Activated CD8-positive, alpha-beta memory T cell treated with anti-CD3 and anti-CD28 coated beads, Interleukin-2, amount 50 U/mL, for 24 hours (primary cell): ENCODE results near the gene MACROD2.

ENCODE experiments used
- DNase-seq: peaks from one replicate; pipeline ENCODE4 v3.0.0-alpha.2; 2020; ENCODE audit errors: extremely low read depth

The MACROD2 gene

DNA sequence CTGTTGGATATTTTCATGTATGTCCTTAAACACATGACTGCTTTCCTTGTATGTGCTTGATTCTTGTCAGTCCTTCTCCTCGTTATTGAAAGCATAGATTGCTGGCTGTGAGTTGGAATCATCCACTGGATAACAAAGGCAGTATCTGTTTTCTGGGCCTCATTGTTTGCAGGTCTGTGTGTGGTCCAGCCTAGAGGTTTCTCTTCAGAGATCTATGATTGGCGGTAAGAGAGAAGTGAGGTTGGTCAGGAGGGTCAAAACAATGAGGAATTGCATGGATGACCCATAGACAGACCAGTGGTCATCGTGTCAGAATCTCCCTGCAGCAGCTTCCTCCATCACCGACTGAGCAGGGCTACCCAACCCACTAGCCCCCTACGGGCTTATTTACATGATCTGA, 1663.0 kb downstream of the MACROD2 start:
- DNase-seq = no peak

DNA sequence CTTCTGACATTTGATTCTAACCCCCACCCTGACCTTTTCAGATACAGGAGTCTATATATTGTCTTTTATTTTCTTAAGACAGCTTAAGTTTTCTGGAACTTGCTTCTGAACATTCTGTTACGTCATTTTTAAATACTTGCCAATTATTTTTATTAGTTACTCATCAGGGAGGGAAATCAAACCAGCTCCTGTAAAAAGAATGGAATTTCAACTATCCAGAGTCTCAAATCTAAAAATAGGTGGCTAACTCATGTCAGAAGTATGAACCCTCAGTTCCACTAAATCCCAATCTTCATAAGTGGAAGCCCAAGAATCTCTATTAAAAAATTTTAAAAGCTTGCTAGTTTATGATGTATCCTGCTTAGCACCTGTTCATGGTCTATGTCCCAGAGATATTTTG, 1677.9 kb downstream of the MACROD2 start:
- no peak for DNase-seq

DNA sequence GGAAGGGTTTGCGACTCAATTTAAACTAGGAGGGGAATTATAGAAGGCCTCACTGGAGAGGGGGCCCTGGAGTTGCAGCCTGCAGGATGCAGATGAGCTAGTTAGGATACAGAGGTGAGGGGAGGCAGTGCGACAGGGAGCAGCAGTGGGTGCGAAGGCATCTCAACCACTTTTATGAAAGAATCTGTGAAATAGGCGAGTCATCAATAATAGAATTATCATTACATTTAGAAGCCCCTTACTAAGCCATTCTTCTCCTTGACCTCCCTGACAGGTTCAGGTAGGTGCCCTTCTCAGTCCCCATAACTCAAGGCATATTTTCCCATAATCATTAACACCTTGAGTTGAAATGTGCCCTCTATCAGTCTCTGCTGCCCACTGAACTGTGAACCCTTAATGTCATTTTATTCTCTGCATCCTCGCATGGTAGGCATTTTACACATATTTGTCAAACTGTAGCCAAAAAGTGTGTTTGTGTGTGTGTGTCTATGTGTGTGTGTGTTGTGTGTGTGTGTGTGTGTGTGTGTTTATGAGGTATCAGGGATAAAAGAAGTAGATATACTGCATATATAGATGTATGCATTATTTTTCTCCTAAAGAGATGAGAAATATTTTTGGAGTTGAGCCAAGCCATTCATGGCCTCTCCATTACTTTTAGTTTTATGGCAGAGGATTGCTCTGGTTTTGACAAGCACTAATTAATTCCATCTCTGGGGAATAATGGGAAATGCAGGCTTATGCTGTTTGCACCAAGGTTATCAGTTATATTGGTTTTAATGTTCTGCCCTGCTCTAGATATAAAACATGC, 1679.1 kb downstream of the MACROD2 start:
- DNase-seq = no peak

DNA sequence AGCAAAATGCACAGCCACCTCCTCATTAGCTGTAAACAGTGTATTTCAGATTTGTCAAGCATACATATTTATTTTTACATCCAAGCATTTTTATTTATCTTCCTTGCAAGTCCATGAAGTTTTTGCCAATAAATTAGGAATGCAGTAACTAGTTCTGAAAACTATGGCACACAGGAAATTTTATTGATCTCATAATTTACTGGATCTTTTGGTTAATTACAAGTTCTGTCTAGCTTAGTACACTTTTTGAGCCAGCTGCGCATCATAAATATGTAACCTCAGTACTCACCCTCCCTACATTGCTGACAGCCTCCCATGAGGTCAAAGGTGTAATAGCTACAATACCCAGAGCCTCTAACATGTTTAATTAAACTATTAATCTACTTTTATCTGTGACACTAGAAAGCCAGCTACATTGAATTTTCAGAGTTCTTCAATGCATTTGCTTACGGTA, 1679.8 kb downstream of the MACROD2 start:
- no peak for DNase-seq

DNA sequence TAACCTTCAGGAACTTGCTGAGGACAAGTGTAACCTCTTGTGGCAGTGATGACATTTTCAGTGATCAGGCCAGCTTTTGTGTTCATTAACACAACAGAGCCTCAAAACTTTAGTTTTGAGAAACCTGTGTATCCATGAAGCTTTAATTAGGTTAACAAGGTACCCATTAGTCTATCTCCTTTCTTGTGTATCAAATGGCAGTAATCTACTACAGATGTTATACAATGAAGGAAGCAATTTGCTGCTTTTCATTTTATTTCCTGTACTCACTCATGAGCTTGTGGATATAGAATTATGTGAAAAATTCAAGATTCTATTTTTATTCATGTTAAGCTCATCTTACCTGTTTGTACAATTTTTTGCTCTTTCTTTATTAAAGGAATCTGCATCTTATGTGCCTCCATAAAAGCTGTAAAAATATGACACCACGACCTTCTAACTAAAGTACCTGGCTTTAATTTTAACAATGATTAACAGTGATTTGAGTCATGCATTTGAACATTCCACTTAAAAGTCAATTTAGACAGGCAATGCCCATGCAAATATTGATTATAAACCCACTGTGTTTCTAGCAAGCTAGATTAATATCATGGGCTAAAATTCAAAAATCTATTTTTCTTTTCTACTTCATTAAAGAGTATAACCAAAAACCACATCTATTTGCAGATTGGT, 1680.6 kb downstream of the MACROD2 start:
- DNase-seq = no peak

DNA sequence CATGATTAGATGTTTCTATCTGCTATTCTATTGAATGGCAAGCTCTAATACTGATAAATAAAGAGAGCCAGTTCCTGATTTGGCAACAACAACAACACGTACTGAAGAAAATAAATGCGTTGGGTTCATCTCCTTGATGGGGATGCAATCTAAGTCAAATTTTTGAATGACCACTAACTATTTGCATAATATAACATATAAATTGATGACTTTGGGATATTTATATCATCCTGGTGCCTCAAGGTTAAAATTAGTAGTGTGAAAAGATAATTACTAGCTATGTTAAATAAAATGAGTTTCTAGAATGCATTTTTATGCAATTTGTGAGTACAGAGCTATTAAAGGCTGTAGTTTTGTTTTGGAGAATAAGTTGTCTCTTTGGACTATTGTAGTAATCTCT, 1681.5 kb downstream of the MACROD2 start:
- DNase-seq = no peak

DNA sequence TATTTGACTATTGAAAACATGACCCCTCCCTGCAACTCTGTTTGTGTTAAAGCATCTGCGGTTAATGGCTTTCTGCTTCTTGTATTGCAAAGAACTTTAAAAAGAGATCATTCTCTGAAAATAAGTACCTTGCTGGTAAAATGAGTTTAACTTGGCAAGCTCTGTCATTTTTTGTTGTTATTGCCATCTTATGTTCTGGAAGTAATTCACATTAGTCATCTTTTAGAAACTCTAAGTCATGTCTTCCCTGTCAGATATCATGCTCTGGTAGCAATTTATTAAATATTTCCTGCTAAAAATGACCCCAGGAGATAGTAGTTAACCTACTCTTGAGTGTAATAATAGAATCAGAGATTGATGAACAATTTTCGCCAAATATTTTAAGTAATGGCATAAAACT, 1687.4 kb downstream of the MACROD2 start:
- DNase-seq = no peak

DNA sequence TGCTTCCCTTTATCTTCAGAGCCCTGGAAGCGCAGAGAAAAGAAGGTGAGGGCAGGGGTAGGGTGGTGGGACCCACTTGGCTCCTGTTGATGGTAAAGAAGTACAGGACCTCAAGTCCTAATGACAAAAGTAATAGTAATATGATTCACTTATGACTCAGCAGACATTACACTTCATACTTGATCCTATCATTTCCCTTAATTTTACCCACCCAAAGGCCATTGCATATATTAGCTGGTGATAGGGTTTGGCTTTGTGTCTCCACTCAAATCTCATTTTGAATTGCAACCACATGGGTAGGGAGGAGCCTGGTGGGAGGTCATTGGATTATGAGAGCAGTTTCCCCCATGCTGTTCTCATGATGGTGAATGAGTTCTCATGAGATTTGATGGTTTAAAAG, 1697.3 kb downstream of the MACROD2 start:
- no peak for DNase-seq

DNA sequence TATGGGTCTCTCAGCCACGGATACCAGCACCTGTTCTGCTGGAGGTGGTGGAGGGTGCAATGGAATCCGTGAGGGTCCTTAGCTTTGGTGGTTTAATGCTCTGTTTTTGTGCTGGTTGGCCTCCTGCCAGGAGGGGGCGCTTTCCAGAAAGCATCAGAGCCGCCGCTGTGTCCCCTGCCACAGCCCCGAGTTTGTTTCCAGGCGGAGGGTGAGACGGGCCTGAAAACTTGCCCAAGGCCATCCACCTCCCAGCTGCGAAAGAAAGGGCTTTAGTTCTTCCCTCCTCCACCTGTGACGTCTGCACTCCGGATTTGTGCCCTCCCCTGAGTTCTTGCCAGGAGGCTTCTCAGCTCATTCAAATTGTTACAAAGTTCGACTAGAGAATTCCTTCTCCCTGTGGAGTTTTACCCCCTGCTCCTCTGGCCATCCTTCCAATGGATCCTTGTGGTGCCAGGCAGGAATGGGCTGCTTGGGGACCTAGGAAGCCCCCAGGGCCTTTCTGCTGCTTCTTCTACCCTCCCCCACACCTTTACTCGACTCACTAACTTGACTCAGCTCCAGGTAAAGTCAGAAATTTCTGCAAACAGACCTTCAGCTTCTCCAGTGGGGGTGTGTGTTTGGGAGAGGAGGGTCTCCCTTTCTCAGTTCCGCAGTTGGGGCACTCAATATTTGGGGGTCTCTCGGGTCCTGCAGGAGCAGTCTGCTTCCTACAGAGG, 1704.3 kb downstream of the MACROD2 start:
- no peak for DNase-seq

DNA sequence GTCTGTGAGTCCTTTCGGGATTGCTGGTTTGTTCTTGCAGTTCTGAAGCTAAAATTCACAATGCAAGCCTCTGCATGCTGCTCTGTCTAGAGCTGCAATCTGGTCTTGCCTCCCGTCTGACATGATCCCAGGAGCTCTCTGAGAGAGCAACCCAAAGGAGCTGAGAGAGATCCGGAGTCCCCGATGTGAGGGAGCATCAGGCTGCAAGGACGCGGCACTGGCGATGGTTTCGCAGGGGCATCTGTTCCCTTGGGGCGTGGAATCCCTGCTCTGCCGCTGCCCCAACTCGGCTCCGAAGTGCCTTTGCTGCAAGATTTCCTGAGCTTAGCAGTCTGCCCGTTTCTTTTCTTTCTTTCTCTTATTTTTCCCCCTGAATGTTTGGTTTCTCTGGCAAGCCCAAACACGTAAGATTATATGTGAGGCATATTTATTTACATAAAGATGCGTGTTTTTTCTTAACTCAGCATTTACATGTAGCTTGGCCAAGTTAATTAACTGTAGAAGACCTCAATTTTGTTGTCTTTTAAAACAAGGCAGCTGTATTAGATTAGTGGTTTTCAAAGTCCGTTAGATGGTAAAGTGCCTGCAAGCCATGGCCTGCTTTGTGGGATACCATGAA, 1704.9 kb downstream of the MACROD2 start:
- no peak for DNase-seq

DNA sequence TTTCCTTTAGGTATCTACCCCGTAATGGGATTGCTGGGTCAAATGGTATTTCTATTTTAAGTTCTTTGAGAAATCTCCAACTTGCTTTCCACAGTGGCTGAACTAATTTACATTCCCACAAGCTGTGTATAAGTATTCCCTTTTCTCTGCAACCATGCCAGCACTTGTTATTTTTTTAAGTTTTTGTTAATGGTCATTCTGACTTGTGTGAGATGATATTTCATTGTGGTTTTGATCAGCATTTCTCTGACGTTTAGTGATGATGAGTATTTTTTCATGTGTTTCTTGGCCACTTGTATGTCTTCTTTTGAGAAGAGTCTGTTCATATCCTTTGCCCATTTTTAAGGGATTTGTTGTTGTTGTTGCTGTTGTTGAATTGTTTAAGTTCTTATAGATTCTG, 1706.8 kb downstream of the MACROD2 start:
- DNase-seq = no peak

DNA sequence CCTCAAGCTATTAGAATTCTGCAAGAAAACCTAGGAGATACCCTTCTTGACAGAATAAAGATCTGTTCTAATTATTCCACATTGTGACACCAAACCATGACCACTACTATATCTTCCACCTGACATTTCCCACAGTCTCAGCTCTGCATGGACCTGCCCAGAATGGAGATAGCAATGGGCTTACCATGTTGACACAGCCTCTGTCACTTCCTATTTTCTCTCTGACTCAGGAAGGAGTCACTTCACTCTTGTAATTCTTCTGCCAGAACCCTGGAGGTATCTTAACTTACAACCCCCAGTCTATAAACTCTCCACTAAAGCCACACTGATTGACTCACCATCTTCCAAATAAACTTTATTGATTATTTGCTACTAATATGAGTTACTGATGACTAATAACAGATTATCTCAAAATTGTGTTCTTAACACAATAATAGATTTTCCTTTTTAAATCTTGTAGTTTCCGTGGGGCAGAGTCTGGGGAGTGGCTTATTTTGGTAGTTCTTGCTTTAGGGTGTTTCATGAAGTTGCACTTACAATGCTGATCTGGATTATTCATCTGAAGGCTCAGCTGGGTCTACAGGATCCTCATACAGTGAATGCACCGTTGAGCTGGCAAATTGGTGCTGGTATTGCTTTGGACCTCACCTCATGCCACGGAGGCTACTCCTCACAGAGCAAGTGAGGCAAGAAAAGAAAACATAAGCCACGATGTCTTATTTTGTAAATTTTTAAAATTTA, 1708.0 kb downstream of the MACROD2 start:
- no peak for DNase-seq

DNA sequence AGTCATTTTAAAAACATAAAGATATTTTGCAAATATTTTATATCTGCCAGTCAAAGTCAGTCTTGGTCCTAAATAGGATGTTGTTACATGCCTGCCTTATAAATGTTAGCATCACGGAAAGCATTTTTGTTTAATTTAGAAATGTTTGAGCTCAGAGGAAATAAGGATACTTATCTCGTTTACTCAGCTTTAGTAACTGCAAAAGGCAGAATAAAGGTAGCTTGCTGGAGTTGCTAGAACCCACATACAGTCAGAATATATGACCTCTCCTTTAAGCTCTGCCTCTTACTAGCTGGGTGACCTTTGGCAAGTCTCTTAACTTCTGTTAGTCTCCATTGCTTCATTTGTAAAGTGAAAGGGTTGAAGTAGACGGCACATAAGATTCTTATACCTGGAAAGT, 1710.7 kb downstream of the MACROD2 start:
- no peak for DNase-seq

DNA sequence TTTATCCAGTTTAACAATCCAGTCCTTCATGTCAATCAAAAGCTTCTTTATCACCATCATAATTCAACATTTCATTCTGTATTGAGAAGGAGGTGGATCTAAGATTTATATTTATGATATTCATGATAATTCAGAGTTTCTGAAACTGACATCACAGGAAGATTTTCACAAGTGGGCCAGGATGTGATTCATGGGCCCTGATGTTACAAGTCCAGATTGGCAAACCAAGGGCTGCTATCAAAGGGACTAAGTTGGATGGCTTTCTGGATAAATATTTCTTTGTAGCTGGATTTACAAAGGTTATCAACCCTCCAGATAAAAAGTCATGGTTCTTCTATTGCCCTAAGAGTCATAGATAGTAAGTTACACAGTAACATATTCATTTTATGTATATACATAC, 1711.4 kb downstream of the MACROD2 start:
- DNase-seq = no peak

DNA sequence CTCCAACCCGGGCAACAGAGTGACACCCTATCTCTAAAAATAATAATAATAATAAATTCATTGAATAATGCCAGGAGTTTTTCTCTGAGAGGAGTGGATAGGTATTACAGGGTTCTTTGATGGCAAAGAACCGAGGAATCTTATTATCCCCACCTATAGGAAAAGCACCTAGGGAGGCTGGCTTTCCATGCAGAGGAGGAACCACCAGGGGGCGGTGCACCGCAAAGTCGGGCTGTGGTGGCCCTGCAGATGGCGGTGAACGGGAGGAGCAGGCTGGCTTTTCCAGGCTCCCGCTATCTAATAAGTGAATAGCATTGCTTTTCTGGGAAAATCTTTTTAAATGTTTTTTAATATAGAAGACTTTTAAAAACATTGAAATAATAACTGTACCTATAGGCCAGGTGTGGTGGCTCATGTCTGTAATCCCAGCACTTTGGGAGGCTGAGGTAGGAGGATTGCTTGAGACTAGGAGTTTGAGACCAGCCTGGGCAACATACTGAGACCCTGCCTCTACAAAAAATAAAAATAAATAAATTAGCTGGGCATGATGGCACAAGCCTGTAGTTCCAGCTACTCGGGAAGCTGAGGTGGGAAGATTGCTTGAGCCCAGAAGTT, 1713.8 kb downstream of the MACROD2 start:
- DNase-seq = no peak

DNA sequence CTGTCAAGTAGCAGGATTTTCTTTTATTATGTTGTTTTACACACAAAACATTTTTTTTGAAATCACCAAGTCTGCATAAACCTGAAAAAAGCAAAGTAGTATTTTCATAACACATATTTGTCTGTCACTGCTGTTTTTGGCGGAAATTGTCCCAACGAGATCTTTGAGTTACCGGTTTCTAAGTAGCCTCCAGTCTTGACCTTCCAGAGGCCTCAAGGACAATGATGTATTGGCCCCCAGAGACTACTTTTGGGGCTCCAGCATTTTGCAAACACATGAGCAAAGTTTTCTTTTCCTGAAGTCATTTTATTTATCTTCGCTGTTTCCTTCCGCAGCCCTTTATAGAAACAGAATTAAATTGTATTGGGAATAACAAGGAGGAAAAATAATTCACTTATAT, 1715.3 kb downstream of the MACROD2 start:
- no peak for DNase-seq

DNA sequence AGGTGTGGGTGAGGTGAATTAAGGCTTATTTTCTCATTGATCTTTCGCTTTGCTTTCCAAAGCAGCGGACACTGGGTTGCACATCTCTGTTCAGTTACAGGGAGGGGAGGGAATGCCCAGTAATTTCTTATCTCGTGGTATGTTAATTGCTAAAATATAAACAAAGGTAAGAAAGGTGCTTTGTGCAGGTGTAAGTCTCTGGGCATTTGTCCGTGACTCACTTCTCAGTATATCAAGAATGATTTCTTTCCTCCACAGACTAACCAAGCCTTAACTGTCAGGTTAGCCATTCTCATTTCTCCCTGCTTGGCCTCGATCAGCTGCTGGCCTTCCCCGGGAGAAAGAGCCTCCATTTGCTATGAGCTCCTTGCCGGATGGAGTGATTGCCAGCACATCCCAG, 1715.9 kb downstream of the MACROD2 start:
- DNase-seq = no peak

DNA sequence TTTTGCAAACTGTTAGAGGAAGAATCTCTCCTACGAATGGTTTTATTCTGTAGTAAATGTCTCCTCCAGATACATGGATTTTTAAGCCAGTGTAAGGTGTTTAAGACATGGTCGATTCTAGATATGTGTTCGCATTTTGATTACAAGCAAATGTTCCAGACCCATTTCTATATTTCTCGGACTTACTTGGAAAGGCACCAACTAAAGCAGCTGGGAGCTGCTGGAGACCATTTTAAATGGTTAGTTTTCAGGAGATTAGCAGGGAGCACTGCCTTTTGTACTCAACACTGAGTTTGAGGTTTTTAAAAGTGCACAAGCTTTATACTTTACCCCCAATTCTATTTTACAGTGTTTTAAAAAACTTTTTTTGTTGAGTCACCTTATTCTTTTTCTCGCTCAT, 1720.9 kb downstream of the MACROD2 start:
- DNase-seq = no peak

DNA sequence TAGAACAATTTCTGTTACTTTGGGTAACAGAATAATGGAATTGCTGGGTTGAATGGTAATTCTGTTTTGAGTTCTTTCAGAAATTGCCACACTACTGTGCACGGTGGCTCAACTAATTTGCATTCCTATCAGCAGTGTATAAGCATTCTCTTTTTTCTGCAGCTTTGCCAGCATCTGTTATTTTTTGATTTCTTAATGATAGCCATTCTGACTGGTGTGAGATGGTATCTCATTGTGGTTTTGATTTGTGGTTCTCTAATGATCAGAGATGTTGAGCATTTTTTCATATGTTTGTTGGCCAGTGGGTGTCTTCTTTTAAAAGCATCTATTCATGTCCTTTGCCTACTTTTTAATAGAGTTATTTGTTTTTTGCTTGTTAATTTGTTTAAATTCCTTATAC, 1731.1 kb downstream of the MACROD2 start:
- DNase-seq = no peak

DNA sequence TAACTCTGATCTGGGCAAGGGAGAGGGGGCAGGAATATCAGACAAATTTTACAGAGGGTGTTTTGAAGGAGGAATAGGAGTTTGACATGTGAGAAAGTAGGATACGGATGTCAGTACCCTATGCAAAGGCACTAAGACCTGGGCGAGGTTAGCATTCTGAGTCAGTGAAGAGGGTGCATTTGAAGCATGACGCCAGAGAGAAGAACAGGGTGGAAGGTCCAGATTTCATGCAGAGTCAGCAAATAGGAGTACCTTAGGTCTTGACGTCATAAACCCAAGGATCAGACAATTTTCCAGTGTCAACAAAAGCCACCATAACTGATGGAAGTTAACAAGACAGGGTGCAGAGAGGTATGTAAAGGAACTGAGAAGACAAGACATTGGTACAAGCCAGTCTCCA, 1738.7 kb downstream of the MACROD2 start:
- DNase-seq = no peak

DNA sequence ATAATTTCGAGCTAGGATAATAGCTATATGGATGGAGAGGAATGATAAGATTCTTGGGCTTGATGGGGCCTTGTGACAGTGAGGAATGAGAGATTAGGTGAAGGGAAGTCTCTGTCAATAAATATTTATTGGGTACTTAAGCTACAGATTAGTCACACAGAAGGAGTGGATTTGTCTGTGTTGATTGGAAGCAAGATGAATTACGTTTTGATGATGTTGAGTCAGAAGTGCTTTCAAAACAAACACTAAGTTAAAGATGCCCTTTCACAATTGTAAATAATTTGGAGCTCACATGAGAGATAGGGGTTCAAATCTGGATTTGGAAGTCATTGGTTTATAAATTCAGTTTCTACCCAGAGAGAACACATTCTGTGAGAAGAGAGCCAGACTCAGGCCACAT, 1743.7 kb downstream of the MACROD2 start:
- no peak for DNase-seq
